ENCODE data around the gene DUOXA1. TPM values are rescaled to one million over a fixed set of nuclear protein-coding genes. Genes with fewer than 3 reads are reported as not detected.

DUOXA1 gene
- total and polyA plus RNA-seq, 2 donors (not counting 1 experiment from before 2014, with no cell fraction given), result 0.03 to 0.74 TPM

Other genes with a start within 250 kb of the DUOXA1 start
- gene TERB2, start 173.2 kb downstream of the DUOXA1 start, total RNA-seq, result not detected in 2 replicates
- not detected in 2 replicates for gene TERB2, start 173.2 kb downstream of the DUOXA1 start, polyA plus RNA-seq
- 24.3 and 25.8 TPM in 2 replicates for gene SORD, start 106.7 kb downstream of the DUOXA1 start, total RNA-seq
- 20.5 and 22.2 TPM in 2 replicates for gene SORD, start 106.7 kb downstream of the DUOXA1 start, polyA plus RNA-seq
- 0.29 and 0.32 TPM in 2 replicates for gene DUOX2, start 15.7 kb downstream of the DUOXA1 start, total RNA-seq
- gene DUOX2, start 15.7 kb downstream of the DUOXA1 start, polyA plus RNA-seq, result not detected in 2 replicates
- not detected in 2 replicates for gene DUOXA2, start 15.6 kb downstream of the DUOXA1 start, total RNA-seq
- not detected in 2 replicates for gene DUOXA2, start 15.6 kb downstream of the DUOXA1 start, polyA plus RNA-seq
- 0.15 and 0.27 TPM in 2 replicates for gene DUOX1, start 115 bp upstream of the DUOXA1 start, total RNA-seq
- not detected in 2 replicates for gene DUOX1, start 115 bp upstream of the DUOXA1 start, polyA plus RNA-seq
- gene SHF, start 58.1 kb upstream of the DUOXA1 start, total RNA-seq, result 15.4 and 16.9 TPM in 2 replicates
- 0.76 and 1.6 TPM in 2 replicates for gene SHF, start 58.1 kb upstream of the DUOXA1 start, polyA plus RNA-seq
- gene SLC28A2, start 122.4 kb upstream of the DUOXA1 start, total RNA-seq, result not detected in 2 replicates
- gene SLC28A2, start 122.4 kb upstream of the DUOXA1 start, polyA plus RNA-seq, result not detected in 2 replicates
- gene GATM, start 248.7 kb upstream of the DUOXA1 start, total RNA-seq, result 16.6 and 18.2 TPM in 2 replicates
- 7.3 and 9.6 TPM in 2 replicates for gene GATM, start 248.7 kb upstream of the DUOXA1 start, polyA plus RNA-seq